Peyer's patch (tissue), 4 donors: ENCODE results near the gene IL1RAPL1. TPM values are rescaled to one million over a fixed set of nuclear protein-coding genes. Genes with fewer than 3 reads are reported as not detected.

ENCODE experiments used
- DNase-seq, 3 donors: peaks; one replicate each; pipeline ENCODE4 v3.0.0-alpha.2; 2017 to 2019
- H3K27ac ChIP-seq, 4 donors: fragments of 200-600 bp; sonication (generic); one replicate each; pipeline ENCODE4 v1.5.1; 2016 to 2019
- H3K27me3 ChIP-seq, 2 donors: fragments of 200-600 bp; sonication (generic); one replicate each; pipeline ENCODE4 v1.5.1; 2019
- H3K36me3 ChIP-seq, 3 donors: fragments of 200-600 bp; sonication (generic); one replicate each; pipeline ENCODE4 v1.5.1; 2016 to 2019
- H3K4me1 ChIP-seq, 4 donors: fragments of 200-600 bp; sonication (generic); one replicate each; pipeline ENCODE4 v1.5.1; 2016 to 2019
- H3K4me3 ChIP-seq, 4 donors: fragments of 200-600 bp; sonication (generic); 1 replicate in 3 of 4; 2 replicates in 1 of 4; pipeline ENCODE4 v1.5.1; 2016 to 2019; ENCODE audit warnings: mild to moderate bottlenecking in 1 of 4
- H3K9me3 ChIP-seq, 4 donors: fragments of 200-600 bp; sonication (generic); one replicate each; pipeline ENCODE4 v1.5.1; 2016 to 2019; ENCODE audit warnings: mild to moderate bottlenecking in 1 of 4
- POLR2A ChIP-seq, 2 donors: fragments of 450-650 bp; IDR thresholded peaks; one replicate each; pipeline ENCODE4 v1.5.1; 2017; ENCODE audit warnings: antibody characterized with exemption in 2 of 2, mild to moderate bottlenecking in 2 of 2, moderate library complexity in 2 of 2
- total RNA-seq, 4 donors: library from RNA; depleted of rRNA; stranded (reverse); fragments of >200 nt; gene quantifications; one replicate each; pipeline ENCODE4 v1.1.0, GENCODE V29; 2016
- TF ChIP-seq, protein P1 (sequence below), 6 experiments: fragments of 450-650 bp in 4 of 6; fragments of 200-600 bp in 2 of 6; sonication (generic) in 1 of 6; IDR thresholded peaks; one replicate each; pipeline ENCODE4 v1.5.1; 2017 to 2019; ENCODE audit warnings: antibody characterized with exemption in 6 of 6, mild to moderate bottlenecking in 3 of 6, moderate library complexity in 1 of 6

IL1RAPL1 gene
- total RNA-seq, 4 donors from 2014 or later = not detected

DNA sequence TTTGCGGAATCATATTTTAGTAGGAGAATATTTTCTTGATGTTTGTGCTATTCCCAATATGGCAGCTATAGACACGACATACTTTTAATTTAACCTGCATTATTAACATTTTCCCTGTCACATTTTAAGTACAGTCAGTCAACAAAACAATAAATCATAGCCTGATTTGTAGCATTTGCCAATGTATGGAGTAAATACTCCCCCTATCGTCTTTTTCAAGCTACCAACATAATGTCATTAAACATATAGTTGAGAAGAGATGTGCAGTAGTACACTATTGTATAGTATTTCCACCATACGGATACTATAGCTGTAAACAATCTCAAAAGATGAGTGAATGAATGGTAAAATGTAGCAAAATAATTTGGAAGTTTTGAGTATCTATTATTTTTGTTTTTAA lies 1324.4 kb downstream of the IL1RAPL1 start:
- no peak overlapping the region for H3K27ac ChIP-seq
- no peaks in the 10 kb centered on the region for H3K4me1 ChIP-seq
- DNase-seq = no peak
- H3K4me3 ChIP-seq = no peak overlapping the region
- TF ChIP-seq, protein P1, sequence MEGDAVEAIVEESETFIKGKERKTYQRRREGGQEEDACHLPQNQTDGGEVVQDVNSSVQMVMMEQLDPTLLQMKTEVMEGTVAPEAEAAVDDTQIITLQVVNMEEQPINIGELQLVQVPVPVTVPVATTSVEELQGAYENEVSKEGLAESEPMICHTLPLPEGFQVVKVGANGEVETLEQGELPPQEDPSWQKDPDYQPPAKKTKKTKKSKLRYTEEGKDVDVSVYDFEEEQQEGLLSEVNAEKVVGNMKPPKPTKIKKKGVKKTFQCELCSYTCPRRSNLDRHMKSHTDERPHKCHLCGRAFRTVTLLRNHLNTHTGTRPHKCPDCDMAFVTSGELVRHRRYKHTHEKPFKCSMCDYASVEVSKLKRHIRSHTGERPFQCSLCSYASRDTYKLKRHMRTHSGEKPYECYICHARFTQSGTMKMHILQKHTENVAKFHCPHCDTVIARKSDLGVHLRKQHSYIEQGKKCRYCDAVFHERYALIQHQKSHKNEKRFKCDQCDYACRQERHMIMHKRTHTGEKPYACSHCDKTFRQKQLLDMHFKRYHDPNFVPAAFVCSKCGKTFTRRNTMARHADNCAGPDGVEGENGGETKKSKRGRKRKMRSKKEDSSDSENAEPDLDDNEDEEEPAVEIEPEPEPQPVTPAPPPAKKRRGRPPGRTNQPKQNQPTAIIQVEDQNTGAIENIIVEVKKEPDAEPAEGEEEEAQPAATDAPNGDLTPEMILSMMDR (IDR thresholded peaks at IDR 0.05) = no peak
- no peak for TF ChIP-seq POLR2A (IDR thresholded peaks at IDR 0.05)
- no peaks in the 10 kb centered on the region for H3K9me3 ChIP-seq
- H3K36me3 ChIP-seq = no peaks in the 10 kb centered on the region
- no peaks in the 10 kb centered on the region for H3K27me3 ChIP-seq

DNA sequence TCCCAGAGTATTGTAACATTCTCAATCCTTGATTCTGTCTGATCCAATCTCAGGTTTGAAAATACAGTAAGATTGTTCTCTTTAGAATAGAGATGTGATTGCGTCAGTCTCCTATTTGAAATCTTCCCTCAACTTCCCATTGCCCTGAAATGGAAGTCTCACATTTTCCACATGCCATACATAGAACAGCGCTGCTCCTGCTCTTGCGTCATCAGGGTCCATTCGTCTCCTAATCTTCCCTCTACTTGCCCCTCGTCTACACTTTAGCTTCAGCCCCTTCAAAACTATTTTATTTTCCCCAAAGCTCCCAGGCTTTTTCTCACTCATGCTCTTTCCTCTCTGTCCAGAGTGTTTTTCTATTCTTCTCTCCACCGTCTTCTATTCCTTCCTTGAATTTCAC lies 1326.4 kb downstream of the IL1RAPL1 start:
- DNase-seq = no peak
- no peaks in the 10 kb centered on the region for H3K27me3 ChIP-seq
- H3K9me3 ChIP-seq = no peaks in the 10 kb centered on the region
- no peak overlapping the region for H3K4me3 ChIP-seq
- no peaks in the 10 kb centered on the region for H3K36me3 ChIP-seq
- TF ChIP-seq, protein P1 (IDR thresholded peaks at IDR 0.05) = no peak
- H3K4me1 ChIP-seq = no peaks in the 10 kb centered on the region
- no peak overlapping the region for H3K27ac ChIP-seq

DNA sequence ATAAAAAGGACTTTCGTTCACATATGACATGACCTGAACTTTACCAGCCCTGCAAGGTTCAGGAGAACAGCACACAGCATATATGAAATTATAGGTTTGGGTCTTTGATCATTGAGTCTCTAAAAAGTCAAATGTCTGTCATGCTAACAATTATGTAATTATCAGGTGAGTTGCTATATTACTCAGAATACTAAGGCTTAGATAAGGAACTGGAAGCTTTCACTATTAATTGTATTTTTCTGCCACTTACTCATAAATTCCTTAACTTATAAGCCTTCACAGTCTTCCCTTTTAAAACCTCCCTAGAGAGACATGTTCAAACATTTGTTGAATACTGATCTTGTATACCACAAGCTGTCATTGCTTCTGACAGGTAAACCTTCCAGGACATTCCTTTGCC lies 1335.4 kb downstream of the IL1RAPL1 start:
- no peak for DNase-seq
- Histone ChIP-seq H3K27ac (no peak overlapping the region), H3K9me3 (no peaks in the 10 kb centered on the region), H3K27me3 (no peaks in the 10 kb centered on the region), H3K4me1 (no peaks in the 10 kb centered on the region), H3K36me3 (no peaks in the 10 kb centered on the region), H3K4me3 (no peak overlapping the region)
- TF ChIP-seq, protein P1 (IDR thresholded peaks at IDR 0.05) = no peak
- TF ChIP-seq POLR2A (IDR thresholded peaks at IDR 0.05) = no peak

DNA sequence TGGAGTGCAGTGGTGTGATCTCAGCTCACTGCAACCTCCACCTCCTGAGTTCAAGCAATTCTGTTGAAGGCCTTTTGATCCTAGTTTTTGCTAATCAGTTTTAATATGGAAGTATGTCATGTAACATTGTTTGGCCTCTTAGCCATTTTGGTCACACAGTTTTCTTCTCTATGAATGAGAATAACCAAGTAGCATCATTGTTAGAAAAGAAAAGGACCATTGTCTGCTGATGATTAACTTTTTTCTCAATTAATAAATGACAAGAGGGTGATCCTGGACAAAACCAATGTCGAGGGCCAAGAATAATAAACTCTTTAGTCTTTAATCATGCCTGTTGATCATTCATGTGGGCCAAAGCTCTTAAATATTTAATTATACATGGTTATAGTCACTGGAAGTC lies 1338.8 kb downstream of the IL1RAPL1 start:
- TF ChIP-seq POLR2A (IDR thresholded peaks at IDR 0.05) = no peak
- TF ChIP-seq, protein P1 (IDR thresholded peaks at IDR 0.05) = no peak
- no peaks in the 10 kb centered on the region for H3K9me3 ChIP-seq
- no peaks in the 10 kb centered on the region for H3K27me3 ChIP-seq
- H3K27ac ChIP-seq = no peak overlapping the region
- no peaks in the 10 kb centered on the region for H3K4me1 ChIP-seq
- H3K4me3 ChIP-seq = no peak overlapping the region
- no peaks in the 10 kb centered on the region for H3K36me3 ChIP-seq
- DNase-seq = no peak

DNA sequence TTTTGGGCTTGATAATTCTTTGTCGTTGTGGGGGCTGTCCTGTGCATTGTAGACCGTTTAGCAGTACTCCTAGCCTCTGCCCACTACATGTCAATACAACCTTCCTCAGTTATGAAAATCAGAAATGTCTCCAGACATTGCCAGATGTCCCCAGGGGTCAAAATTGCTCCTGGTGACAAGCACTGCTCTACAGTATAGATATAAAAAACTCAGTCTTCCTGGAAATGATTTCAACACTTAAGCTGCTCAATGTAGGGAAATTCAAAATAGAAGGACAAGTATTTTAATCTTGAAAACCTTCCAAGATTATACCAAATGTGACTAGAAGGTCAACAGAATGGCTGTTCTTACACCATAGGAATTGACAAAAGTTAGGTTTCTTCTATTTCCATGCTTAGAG lies 1339.4 kb downstream of the IL1RAPL1 start:
- Histone ChIP-seq H3K27ac (no peak overlapping the region), H3K4me3 (no peak overlapping the region), H3K4me1 (no peaks in the 10 kb centered on the region), H3K9me3 (no peaks in the 10 kb centered on the region), H3K27me3 (no peaks in the 10 kb centered on the region), H3K36me3 (no peaks in the 10 kb centered on the region)
- DNase-seq = no peak
- TF ChIP-seq, protein P1 (IDR thresholded peaks at IDR 0.05) = no peak
- no peak for TF ChIP-seq POLR2A (IDR thresholded peaks at IDR 0.05)

DNA sequence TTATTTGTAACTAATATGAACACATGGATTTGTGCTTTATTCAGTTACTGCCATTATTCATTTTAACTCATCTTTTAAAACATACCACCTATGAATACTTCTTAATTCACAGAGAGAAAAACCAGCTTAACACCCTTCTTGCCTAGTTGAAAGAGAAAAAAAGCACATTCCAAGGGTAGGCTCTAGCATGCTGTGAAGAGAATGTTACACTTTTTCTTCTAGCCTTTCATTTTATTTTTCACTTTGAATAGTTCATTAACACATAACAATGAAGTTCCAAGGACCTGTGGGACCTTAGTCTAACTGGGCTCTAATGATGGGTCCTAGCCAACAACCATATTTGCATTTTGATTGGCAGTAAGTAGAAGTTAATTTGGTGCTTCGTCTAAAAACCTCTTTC lies 1348.2 kb downstream of the IL1RAPL1 start:
- H3K4me1 ChIP-seq = no peaks in the 10 kb centered on the region
- no peaks in the 10 kb centered on the region for H3K9me3 ChIP-seq
- H3K36me3 ChIP-seq = no peaks in the 10 kb centered on the region
- H3K27me3 ChIP-seq = no peaks in the 10 kb centered on the region
- no peak overlapping the region for H3K27ac ChIP-seq
- DNase-seq = no peak
- TF ChIP-seq, protein P1 (IDR thresholded peaks at IDR 0.05) = no peak
- TF ChIP-seq POLR2A (IDR thresholded peaks at IDR 0.05) = no peak
- no peak overlapping the region for H3K4me3 ChIP-seq
